ENCODE measurements around the gene PLAA.
A peak's percentile ranks its signal among the peaks of the same experiment; 100 is the strongest.
"Not testable (repeated sequence)": the region's sequence is repeated elsewhere in the genome, so short reads cannot be mapped to it uniquely, and the experiment has no call there.

PLAA gene

DNA sequence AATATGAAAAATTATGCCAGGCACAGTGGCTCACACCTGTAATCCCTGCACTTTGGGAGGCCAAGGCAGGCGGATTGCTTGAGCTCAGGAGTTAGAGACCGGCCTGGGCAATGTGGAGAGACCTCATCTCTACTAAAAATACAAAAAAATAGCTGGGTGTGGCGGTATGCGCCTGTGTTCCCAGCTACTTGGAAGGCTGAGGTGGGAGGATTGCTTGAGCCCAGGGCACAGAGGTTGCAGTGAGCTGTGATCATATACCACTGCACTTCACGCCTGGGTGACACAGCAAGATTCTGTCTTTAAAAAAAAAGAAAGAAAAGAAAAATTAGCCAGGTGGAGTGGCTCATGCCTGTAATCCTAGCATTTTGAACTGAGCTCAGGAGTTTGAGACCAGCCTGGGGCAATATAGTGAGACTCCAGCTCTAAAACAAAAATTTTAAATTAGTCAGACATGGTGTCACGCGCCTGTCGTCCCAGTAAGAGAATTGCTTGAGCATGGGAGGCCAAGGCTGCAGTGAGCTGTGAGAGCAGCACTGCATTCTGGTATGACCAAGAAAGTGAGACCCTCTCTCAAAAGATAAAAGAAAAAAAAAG is 18.0 kb downstream of the PLAA start:
- DNase-seq = no peak

DNA sequence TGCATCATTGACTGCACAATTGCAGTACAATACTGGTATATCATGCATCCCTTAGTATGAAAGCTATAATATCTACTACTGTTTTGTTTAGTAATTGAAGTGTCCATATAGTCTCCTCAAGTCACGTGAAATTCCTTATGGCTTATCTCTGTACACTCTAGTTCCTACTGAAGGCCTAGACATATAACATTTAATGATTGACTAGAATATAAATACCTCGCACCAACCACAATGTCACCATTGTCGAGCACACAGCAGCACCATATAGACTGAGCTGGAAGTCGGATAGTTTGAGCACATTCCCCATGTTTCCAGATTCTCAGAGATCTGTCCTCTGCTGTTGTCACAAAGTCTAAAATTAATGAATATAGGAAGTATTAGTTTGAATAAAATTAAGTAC is 21.4 kb downstream of the PLAA start:
- no peak for DNase-seq

DNA sequence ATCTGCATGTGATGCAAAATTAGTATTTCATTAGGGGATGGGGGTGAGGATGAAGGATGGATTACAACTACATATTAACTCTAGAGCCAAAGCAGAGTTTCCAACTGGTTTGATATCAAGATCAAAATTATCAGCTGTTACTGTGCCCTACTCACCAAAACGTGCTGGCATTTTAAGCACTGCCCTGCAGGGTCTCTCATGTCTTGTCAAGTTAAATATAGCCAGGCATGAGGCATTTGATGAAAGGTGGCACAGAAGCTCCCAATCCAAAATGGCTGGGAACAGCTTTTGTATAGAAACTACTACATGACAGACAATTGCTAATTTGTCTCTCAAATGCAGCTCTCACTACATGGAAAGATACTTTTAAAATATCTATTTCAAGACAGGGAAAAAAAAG is 27.3 kb downstream of the PLAA start:
- DNase-seq = no peak

DNA sequence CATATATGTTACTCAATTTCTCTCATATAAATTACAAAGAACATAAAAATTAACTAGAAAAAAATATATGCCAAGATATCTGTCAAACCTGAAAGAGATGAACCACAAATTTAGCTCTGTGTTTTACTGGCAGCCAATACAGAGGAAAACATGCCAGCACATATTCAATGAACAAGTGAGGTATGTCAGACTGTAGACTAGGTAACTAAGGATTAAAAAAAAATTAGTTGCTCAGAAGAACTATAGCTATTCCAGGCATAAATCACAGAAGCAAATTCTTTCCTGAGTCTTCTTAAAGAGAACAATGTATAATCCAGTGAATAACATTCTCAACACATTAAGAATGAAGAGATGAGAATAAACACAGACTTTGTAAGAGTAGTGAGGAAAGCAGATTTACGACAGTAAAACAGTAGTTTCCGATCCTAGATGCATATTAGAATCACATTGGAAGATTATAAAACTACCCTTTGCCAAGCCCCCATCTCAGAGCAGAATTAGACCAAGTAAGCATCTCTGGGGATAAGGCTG is 33.8 kb downstream of the PLAA start:
- no peak for DNase-seq

DNA sequence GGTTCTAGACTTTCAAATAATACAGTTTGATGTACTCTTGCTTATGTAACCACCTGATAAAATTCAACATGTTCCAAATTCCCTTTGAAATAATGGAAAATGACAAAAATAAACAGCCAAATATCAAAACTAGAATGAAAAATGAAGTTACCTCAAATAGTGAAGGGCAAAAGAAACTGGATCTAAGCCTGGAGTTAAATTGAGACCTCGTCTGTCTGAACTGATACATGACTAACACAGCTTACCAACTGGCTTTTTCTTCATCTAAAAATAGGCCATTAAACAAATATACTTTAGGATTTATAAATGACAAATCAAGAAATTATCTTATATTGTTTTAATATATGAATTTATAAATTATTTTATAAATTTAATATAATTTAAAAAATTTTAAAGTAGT is 42.4 kb downstream of the PLAA start:
- no peak for DNase-seq

DNA sequence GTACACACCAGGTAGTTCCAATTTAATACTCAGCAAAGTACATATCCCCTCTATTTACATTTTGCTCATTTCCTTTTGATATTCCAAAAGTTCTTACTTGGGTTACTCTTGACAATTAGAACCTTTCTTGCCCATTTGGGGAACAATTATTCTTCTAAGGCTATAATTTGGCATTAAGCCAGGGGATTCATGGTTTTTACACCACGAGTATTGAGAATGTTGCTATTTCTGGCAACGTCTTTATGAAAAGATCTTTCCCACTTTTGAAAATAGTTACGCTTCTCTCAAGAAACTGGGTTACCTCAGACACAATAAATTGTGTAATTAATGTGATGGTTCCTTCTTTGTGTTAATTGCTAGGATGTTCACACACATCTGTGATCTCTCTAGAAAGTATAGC is 43.0 kb downstream of the PLAA start:
- DNase-seq = no peak

DNA sequence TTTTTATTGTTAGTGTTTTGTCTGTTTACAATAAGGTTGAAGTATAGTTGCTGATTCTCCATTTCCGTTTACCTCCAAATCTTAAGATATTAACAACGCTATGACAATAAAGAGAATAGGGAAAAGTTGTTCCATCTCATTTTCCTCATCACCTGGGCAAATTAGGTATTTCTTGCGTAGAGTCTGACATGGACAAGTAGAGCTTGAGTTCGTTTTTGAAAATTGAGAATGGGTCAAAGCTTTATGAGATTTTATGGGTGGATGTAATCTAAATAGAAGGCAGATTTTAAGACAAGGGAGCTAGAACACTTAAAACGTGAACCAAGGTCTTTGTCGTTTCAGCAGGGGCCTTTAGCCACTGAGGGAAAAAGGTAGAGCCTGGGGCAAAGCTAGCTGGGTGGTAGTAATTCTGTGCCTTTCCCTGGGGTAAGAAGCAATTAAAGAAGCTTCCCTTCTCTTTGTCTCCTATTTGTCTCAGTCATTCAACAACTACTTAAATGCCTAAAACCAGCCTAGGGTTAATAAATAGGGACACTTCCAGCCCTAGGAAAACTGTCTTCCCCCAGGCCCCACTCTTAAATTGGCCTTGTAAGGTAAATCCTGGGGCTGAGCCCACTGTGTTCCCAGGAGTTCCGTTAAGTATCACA is 53.9 kb downstream of the PLAA start:
- DNase-seq = no peak

DNA sequence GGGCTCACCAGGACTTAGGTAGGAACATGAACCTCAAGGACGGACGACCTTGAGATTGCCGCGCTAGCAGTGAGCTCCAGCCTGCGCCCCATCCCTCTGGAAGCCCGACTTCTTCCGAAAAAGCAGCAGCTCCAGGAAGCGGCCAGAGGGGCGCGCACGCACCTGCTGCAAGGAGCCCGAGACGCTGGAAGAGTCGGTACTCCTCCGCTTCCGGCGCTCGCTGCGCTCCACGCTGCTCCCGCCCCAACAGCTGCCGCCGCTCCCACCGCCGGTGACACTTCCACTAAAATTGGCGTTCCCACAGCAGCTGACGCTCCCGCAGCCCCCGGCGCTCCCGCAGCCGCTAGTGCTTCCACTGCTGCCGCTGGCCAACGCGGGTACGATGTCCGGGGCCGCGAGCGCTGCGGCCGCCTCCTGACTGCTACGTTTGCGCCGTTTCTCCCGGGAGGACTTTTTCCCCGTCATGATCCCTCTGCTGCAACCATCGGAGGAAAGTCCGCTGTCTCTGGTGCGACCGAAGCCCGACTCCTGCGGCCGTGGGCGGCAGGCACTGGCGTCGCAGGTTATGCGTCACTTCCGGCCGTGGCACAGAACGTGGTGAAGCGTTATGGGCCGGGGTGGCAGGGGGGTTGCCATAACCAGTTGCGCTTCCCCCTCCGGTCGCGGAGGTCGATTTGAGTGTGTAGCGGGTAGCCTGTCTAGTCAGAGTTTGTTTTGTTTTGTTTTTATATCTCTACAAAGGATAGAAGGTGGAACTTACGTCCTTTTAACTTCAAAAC is 54.6 kb downstream of the PLAA start, which contains the start of gene CAAP1:
TSS of gene CAAP1 (minus strand) at position 552 of the 779 bp plus-strand sequence. CDS start at position 465, 87 bp downstream.
- peak; percentile 56 for DNase-seq

DNA sequence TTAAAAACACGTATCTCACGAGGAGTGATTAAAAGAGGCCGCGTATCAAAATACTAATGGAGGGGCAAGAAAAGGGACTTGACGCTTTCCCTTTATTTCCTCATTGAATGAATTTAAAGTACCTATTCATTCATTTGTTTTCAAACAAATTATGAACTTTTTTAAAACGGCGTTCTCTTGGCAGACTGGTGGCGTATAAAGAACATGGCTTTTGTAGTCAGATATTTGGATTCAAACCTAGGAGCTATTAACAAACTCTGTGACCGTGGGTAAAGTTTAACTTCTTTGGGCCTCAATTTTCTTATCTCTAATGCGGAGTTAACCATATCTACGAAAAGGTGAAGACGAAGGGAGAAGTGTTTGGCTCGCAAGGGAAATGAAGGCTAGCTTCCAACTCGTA is 55.3 kb downstream of the PLAA start:
- DNase-seq = no peak

DNA sequence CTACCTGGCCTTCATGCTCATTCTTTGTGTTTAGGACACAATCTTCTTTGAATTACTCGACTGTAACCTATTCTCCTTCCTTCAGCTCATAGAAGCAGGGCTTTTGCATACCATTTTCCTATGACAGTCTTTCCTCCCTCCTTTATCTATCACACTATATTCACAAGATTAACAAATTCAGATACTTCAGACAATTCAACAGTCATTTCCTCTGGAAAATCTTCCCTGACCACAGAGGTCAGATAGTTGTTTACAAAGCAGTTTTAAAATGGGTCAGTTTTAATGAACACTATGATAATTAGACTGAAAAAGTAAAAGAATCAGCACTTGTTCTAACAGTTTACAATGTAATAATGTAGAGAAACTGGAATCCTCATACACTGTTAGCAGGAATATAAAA is 58.8 kb downstream of the PLAA start:
- no peak for DNase-seq

DNA sequence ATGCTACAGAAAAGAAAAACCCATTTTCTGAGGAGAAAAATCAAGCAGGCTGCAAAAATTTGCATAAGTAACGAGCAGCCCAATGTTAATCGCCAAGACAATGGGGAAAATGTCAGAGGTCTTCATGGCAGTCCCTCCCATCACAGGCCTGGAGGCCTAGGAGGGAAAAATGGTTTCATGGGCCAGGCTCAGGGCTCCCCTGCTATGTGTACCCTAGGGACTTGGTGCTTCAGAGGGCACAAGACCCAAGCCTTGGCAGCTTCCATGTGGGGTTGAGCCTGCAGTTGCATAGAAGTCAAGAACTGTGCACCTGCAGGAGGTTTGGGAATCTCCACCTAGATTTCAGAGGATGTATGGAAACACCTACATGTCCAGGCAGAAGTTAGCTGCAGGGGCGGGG is 64.9 kb downstream of the PLAA start:
- no peak for DNase-seq

DNA sequence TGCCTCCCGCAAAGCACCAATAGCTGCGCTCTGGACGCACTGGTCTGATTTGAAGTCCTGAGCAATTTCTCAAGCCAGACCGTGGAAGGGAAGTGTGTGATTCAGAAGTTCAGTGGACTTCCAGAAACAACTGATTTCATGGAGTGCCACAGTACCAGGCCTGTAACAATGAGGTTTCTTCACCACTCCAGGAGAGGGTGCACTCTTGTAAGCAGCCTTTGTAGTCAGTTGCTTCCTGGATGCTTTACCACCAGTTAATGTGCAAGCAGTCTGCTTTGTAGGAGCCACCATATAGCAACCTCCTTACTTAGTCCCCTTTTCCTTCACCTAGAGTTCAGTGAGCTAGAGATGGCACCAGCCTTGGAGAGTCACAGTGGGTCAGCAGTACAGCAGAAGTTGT is 66.8 kb downstream of the PLAA start:
- DNase-seq = no peak

DNA sequence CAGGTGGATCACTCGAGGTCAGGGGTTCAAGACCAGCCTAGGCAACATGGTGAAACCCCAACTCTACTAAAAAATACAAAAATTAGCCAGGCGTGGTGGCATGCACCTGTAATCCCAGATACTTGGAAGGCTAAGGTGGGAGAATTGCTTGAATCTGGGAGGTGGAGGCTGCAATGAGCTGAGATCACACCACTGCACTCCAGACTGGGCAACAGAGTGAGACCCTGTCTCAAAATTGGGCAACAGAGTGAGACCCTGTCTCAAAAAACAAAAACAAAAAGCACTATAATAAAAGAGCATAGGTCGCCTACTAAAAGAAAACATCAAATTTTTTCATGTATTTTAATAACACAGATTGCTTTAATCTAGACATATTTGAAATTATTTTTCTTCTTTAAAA is 71.9 kb downstream of the PLAA start:
- DNase-seq = not testable (repeated sequence)

DNA sequence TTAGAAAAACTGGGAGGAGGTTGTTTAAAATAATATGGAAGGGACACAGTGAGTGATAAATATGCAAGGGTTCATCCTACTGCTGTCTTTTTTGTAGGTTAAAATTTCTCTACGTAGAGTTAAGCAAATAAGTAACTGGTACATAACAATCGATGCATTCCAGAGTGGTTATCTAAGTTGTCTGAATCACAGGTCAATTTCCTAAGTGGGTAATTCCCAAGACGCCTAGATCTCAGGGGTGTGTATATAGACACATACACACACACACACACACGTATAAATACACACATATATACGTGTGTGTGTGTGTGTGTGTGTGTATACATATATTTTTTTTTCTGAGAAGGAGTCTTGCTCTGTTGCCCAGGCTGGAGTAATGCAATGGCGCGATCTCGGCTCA is 76.8 kb downstream of the PLAA start:
- no peak for DNase-seq

DNA sequence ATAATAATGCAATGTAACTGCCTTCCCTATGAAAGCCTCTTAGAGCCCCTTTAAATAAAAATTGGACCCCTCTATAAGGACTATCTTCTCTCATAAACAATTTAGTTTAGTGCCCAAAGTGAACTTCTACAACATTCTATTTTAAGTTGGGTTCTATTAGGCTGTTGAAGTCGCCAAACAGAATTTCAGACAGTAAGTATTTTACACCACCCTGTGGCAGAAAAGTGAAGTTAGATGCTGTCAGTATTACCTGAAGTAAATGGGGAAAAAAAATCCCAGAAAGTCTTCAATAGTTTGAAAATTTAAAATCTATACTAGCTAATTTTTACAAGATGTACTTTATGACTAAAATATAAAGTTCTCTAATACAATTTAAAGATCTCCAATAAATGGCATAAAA is 84.0 kb downstream of the PLAA start:
- no peak for DNase-seq

DNA sequence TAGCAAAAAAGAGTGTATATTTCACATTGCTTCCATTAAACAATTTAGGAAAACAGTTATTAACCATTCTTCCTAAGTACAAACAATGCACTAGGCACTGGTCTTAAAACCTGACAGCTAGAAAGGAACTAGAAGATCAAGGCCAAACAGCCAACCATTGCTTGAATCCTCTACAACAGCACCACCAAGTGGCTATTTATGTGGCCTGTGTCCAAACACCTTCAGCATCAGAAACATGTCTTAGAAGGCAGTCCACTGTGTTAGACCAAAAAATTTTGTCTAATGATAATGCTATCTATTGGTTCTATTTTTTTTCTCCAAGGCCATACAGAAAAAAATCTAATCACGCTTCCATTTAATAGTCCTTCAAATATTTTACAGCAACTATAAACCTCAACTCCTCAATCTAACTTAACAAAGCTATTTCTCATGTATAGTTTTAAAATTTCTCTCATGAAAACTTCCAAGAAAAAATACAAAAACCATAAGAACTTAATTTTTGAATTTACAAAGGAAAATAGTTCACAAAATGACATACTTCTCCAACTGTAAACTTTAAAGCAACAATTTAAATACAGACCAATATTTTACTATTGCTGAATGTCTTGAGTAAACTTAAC is 90.5 kb downstream of the PLAA start:
- DNase-seq = peak; percentile 53
